ENCODE results near the gene NPAS1.

Gene NPAS1

GRCh38 chr19:47019431-47020041, at the start of gene NPAS1:
NPAS1 (plus strand) TSS chr19:47019837; CDS start chr19:47021048, 1,211 bp downstream.
- no peak for DNase-seq (ENCODE audit: extremely low read depth in 1 of 2, low read depth in 1 of 2)

DNA sequence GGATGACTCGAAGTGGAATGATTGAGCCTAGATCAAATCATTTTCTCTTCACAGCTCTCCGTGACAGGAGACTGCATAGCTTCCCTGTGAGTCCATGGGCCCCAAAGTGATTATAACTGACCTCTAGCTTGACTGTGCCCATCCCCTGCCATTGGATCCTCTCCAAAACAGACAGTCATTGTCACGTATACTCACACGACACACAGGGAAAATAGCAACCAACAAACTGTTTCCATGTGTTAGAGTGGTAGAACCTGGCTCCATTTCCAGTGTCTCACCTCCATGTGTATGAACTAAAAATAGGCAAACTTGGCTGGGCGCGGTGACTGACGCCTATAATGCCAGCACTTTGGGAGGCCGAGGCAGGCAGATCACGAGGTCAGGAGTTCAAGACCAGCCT, 48.8 kb upstream of the NPAS1 start:
- DNase-seq (ENCODE audit: extremely low read depth in 1 of 2, low read depth in 1 of 2), result no peak

DNA sequence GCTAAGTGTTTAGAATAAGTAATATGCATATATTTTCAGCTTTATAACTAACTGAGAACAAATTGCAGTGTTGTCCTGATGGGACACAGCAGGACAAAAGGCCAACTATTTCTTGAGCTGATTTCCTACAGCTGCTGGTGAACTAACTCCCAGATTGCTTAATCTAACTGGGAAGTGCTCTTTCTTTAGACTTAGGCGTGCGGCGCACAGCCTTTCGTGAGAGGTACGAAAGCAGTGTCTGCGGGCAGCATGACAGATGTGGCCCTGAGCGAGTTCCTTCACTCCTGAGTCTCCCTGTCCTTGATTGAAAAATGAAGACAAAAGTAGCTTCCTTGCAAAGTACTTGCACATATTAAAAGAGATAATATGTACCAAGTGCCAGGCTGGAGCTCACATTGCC, 47.3 kb upstream of the NPAS1 start:
- DNase-seq (ENCODE audit: extremely low read depth in 1 of 2, low read depth in 1 of 2), result no peak

DNA sequence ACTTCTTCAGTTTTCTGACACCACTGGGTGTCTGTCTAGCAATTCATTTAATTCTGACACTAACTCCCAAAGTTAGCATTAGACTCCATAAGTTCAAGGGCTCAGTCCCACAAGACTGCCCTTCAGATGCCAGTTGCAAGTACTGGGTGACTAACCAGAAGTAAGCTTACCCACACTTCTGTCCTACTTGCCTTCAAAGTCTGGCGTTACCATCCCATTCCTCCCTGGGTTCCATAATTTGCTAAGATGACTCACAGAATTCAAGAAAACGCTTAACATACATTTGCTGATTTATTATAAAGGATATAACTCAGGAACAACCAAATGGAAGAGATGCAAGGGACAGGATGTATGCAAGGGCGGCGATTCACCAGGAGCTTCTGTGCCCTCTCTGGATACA, 45.5 kb upstream of the NPAS1 start:
- no peak for DNase-seq (ENCODE audit: extremely low read depth in 1 of 2, low read depth in 1 of 2)

- no peak for DNase-seq (ENCODE audit: extremely low read depth in 1 of 2, low read depth in 1 of 2)
Observed at GRCh38 chr19:46975011-46975924, 44.4 kb upstream of the NPAS1 start.

DNA sequence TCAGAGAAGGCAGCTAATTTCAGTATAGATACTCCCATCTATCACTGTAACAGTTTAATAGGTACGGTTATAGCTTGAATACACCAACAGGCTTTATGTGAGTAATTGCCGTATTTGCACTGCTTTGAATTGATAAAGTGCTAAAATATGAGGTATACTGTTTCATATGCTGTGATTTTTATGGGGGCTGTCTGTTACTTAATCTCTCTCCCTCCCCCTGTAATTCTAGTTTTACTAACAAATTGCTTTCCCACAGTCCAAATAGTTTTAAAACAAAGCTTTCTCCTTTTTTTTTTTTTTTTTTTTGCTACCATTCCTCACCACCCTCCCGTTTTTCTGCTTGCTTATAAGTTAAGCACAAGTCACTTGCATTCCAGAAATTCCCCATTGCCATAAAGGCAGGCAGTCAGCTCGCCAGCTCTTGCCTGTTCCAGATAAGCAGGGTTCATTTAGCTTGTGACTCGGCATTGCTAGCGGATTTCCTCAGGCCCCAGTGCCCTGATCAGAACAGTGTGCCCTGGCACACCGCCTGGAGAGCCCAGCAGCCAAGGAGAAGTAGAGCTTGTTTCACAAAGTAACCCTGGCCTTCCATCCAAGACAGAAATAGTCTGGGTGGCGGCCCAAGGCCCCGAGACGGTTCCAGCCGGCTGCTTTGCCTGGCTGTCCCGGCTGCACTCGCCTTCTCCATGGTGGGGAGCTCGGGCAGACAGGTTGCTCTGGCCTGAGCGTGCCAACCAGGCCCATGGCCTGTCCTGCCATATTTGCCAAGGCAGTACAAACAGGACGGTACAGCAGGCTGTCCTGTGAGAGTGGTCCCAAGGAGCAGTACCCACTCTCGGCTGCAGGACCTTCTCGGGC, 43.5 kb upstream of the NPAS1 start:
- DNase-seq (ENCODE audit: extremely low read depth in 1 of 2, low read depth in 1 of 2), result no peak

GRCh38 chr19:46976845-46977320, 42.8 kb upstream of the NPAS1 start:
- no peak for DNase-seq (ENCODE audit: extremely low read depth in 1 of 2, low read depth in 1 of 2)

DNA sequence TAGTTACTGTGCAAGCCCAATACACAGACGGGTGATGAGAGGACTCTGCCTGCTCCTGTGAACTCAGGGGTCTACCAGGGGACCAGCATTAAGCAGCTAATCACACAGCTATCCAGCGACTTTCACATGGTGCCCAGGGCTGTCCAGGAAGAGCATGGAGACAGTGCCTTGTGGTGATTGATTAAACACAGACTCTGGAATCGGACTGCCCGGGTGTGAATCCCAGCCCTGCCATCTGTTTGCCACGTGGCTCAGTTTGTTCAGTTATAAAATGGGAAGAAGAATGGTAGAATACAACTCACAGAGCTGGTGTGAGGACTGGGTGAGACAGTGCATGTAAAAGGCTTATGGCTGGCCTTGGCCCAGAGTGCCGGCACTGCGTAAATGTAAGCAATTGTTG, 42.1 kb upstream of the NPAS1 start:
- DNase-seq (ENCODE audit: extremely low read depth in 1 of 2, low read depth in 1 of 2), result no peak

DNA sequence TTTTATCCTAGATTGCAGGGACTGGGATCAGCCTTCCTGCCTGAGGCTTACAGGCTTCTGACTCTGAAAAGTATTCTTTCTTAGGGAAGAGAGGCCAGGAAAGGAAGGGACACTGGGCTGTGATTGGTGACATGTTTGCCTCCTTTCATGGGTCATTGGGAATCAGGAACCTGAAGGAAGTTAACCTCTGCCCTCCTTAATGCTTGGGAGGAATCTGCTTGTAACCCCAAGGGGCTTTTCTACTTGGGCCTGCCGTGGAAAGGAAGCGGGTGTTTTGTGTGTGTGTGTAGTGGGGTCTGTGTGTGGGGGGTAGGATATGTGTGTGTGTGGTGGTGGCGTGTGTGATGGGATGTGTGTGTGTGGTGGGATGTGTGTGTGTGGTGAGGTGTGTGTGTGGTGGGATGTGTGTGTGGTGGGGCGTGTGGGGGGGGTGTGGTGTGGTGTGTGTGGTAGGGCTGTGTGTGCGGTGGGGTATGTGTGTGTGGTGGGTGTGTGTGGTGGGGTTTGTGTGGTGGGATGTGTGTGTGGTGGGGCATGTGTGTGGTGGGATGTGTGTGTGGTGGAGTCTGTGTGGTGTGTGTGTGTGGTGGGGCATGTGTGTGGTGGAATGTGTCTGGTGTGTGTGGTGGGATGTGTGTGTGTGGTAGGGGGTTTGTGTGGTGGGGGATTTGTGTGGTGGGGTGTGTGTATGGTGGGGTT, 41.3 kb upstream of the NPAS1 start:
- DNase-seq (ENCODE audit: extremely low read depth in 1 of 2, low read depth in 1 of 2), result no peak

DNA sequence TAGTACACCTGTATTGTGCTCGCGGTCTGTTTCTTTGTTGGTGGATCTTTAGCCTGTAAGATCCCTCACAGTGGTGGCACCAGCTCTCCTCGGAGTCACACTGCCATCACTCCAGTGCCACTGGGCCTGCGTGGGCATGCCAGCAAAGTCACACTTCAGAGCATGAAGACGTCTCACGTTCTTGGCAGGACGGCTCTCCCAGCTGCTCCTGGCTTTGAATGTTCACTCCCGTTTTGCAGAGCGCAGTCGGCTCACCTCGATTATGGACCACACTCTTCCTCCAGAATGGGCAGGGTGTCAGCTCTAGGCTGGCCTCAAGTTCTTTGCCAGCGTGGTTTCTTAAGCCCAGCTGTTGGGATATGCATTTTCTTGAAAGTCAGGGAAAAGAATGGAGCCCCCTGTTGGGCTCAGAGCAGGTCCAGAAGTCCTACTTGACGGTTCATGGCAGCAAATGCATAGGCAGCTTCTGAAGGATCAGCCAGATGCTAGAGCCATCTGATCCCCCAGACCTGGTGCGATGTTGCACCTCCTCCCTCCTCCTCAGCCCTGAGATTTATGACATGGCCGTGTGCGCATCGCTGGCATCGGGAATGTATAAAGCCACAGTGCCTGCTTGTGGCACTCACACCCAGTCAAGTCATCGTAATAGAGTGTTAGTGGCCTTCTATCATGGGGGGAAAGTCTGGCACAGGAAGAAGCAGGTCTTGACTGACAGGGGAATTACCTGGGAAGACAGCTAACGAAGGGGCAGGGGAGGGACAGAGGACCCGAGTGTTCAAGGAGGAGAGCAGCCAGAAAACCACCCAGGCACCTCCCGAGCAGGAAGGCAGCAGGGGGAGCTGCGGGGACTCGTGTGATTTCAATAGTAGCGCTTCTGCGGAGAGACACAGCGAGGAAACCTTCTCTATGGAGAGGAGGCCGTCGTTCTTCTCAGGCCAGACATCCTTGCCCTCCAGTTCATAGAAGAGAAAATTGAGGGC, 40.2 kb upstream of the NPAS1 start:
- DNase-seq (ENCODE audit: extremely low read depth in 1 of 2, low read depth in 1 of 2), result no peak

DNA sequence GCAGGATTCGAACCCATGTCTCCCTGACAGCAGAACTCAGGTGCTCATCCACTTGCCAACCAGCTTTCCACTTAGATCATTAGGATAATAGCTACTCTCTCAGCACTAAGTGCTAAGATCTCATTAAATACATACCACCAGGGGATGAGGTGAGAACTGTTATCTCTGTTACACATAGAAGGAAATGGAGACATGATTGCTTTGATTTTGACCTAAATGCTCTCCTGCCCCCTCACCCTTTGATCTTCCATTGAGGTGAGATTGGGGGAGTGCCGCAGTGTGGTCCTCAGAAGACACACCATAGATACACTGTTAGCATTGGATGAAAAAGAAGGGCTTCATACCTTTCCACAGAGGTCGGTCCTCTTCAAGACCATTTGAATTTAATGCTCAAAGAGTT, 38.9 kb upstream of the NPAS1 start:
- no peak for DNase-seq (ENCODE audit: extremely low read depth in 1 of 2, low read depth in 1 of 2)

DNA sequence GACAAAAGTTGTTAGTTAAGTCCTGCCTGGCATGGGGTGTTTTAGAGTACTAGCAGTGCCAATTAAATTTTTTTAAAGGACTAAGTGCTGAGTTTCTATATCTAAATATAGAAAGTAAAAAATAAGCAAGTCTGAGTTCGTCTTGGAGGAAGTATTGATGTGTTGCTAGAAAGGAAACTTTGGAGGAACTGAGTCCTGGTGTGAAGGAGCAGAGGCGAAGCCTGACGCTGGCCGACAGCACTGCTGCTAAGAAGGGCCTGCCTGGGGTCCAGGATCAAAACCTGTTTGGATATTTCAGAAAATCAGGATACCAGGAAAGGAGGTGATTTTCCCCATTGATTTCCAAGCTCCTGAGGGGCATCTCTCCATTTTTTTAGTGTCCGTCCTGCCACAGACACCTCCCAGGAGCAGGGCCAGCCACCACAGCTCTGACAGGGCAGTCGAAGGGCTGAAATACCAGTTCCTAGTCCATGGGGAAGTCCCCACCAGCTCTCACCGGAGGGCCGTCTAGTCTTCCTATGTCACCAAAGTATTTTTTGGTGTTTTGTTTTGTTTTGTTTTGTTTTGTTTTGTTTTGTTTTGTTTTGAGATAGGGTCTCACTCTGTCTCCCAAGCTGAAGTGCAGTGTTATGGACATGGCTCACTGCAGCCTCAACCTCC, 38.2 kb upstream of the NPAS1 start:
- DNase-seq (ENCODE audit: extremely low read depth in 1 of 2, low read depth in 1 of 2), result no peak

DNA sequence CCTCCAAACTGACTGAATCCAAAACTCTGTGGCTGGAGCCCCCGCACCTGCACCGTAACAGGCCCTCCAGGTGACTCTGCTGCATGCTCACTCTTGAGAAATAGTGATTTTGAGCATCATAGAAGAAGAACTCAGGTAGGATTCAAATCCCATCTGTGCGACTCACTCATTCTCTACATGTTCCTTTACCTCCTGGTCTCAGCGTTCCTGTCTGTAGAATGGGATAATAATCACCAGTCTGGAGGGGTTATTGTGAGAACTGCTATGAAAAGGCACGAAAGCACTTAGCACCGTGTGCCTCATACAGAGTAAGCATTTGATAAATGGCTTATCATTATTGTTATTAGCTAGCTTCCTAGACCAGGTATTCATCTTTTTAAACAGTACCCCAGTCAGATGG, 36.5 kb upstream of the NPAS1 start:
- no peak for DNase-seq (ENCODE audit: extremely low read depth in 1 of 2, low read depth in 1 of 2)

GRCh38 chr19:46984077-46985010, 35.3 kb upstream of the NPAS1 start:
- no peak for DNase-seq (ENCODE audit: extremely low read depth in 1 of 2, low read depth in 1 of 2)

GRCh38 chr19:46985542-46986415, 33.9 kb upstream of the NPAS1 start:
- DNase-seq (ENCODE audit: extremely low read depth in 1 of 2, low read depth in 1 of 2), result no peak

- no peak for DNase-seq (ENCODE audit: extremely low read depth in 1 of 2, low read depth in 1 of 2)
Observed at GRCh38 chr19:46988614-46989230, 30.9 kb upstream of the NPAS1 start.

All from activated CD8-positive, alpha-beta memory T cell treated with anti-CD3 and anti-CD28 coated beads for 1 hour (primary cell).